GM12891 (cell line): ENCODE results near the gene IKZF2.

Experiments
- DNase-seq: peaks from one replicate; pipeline ENCODE4 v3.0.0; 2011; ENCODE audit warnings: low spot score; ENCODE audit not compliant: insufficient read length
- FAIRE-seq: peaks from 2 replicates; lab custom pipeline; 2011; peaks lifted over from hg19 to GRCh38; lab: Jason Lieb, UNC
- PAX5 ChIP-seq: IDR thresholded peaks from 2 replicates; pipeline ENCODE4 v1.6.1; 2011; ENCODE audit warnings: low read length, moderate library complexity, mild to moderate bottlenecking; ENCODE audit not compliant: insufficient read depth, severe bottlenecking
- POLR2A ChIP-seq: IDR thresholded peaks from 2 replicates; pipeline ENCODE4 v1.6.1; 2011; ENCODE audit warnings: low read depth, low read length, control low read depth
- POLR2AphosphoS5 ChIP-seq: IDR thresholded peaks from 2 replicates; pipeline ENCODE4 v1.6.1; 2011; ENCODE audit warnings: low read depth, low read length, control low read depth
- POU2F2 ChIP-seq: IDR thresholded peaks from 2 replicates; pipeline ENCODE4 v1.6.1; 2011; ENCODE audit warnings: low read depth, mild to moderate bottlenecking, control low read depth, low read length, moderate library complexity
- SPI1 ChIP-seq: IDR thresholded peaks from 2 replicates; pipeline ENCODE4 v1.6.1; 2011; ENCODE audit warnings: low read depth, low read length, control low read depth
- TAF1 ChIP-seq: IDR thresholded peaks from 2 replicates; pipeline ENCODE4 v1.6.1; 2011; ENCODE audit warnings: low read depth, low read length, control low read depth

The IKZF2 gene

GRCh38 chr2:213145715-213146242, 5.6 kb downstream of the IKZF2 start:
- DNase-seq (no peak), FAIRE-seq (peak; percentile 47)
- TF ChIP-seq POU2F2, result no peak
- no peak for TF ChIP-seq PAX5
- TF ChIP-seq POLR2AphosphoS5, result no peak
- no peak for TF ChIP-seq TAF1

GRCh38 chr2:213137064-213137463, 14.3 kb downstream of the IKZF2 start:
- no peak for DNase-seq
- TF ChIP-seq TAF1 (no peak), POU2F2 (no peak), POLR2A (no peak), SPI1 (no peak), POLR2AphosphoS5 (no peak)
- no peak for FAIRE-seq

GRCh38 chr2:213129311-213129710, 22.1 kb downstream of the IKZF2 start:
- no peak for DNase-seq
- TF ChIP-seq SPI1 (0 out of 2 replicates have a peak, but pooled peaks have one; percentile 12), TAF1 (no peak), PAX5 (no peak), POLR2AphosphoS5 (no peak)
- FAIRE-seq, result no peak

GRCh38 chr2:213125646-213126347, 25.6 kb downstream of the IKZF2 start:
- FAIRE-seq (peak; percentile 83), DNase-seq (no peak)
- TF ChIP-seq POU2F2, result no peak

DNA sequence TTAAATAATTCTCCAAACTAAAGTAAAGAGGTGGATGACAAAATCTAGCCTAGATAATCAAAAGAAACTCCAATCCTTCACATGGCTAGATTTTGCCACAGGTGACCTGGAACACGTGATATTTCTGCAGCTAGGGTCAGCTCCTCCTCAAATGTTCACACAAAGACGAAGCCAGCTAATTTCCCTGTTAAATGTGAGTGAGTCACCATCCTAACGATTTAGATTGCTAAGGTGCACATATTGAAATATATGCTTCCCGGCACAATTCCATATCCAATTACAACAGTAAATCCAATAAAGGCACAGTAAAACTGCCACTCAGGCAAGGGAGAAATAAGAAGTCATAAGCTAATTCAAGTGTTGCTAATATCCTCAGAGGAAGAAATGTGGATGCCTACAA, 28.7 kb downstream of the IKZF2 start:
- TF ChIP-seq PAX5, result no peak
- no peak for TF ChIP-seq POLR2A
- TF ChIP-seq TAF1, result no peak
- no peak for TF ChIP-seq POU2F2
- TF ChIP-seq POLR2AphosphoS5, result no peak
- TF ChIP-seq SPI1, result no peak
- DNase-seq (no peak), FAIRE-seq (peak; percentile 66)

GRCh38 chr2:213121690-213122089, 29.7 kb downstream of the IKZF2 start:
- no peak for DNase-seq
- TF ChIP-seq SPI1 (no peak), POLR2AphosphoS5 (no peak), PAX5 (no peak), POLR2A (no peak), TAF1 (no peak), POU2F2 (no peak)
- no peak for FAIRE-seq

DNA sequence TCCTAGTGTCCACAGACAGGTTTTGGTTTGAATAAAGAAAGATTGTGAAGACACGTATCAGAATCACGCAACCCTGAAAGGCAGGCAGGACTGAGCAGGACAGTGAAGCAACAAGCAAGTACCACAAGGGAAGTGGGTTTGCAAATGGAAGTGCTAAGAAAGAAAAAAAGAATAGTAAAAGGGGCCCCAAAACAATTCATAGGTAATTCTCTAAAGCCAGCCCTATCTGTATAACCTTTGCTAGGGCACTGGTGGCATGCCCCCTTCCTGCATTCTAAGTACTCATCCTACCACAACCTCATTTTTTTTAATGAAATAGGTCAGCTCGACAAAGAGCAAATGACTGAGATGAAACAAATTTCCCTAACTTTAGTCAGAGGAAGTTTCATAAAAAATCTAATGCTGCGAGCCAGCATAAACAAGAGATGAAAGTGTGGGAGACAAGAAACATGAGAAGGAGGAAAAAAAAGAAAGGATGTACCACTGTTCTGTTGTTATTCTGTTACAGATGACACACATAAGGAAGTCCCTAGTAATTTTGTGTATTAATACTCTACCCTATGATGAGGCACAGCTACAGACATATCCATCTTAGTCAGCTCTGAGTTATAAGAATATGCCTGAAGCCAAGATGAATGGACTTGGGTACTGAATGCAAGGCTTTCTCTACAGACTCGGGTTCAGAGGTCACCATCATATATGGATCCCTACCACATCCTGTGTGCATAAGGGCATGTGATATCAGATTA, 32.2 kb downstream of the IKZF2 start:
- TF ChIP-seq POU2F2 (no peak), POLR2A (peak; percentile 40; the same call in 1 of the 2 replicates), TAF1 (no peak), SPI1 (peak; percentile 72), POLR2AphosphoS5 (no peak)
- FAIRE-seq, result peak; percentile 90
- DNase-seq, result no peak

GRCh38 chr2:213108308-213108707, 43.1 kb downstream of the IKZF2 start:
- no peak for DNase-seq
- TF ChIP-seq POLR2A (no peak), SPI1 (no peak), POLR2AphosphoS5 (no peak), TAF1 (no peak), POU2F2 (no peak), PAX5 (no peak)
- no peak for FAIRE-seq

DNA sequence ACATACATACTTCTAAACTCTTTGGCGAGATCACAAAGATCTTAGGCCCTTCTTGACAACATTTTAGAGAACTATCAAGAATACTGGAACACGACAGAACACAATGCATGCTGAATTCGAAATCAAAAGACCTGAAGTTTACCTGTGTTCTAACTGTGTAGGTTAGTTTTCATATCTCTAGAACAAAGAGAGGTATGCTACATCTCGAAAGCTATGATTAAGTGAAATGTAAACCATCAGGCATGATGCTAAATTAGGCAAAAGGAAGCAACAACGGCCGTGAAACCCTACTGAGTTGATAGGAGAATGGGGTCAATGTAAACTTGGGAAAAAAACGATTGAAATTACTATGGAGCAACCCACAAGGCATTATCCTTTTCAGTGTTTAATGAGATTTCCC, 43.7 kb downstream of the IKZF2 start:
- no peak for TF ChIP-seq POLR2A
- TF ChIP-seq SPI1, result no peak
- no peak for TF ChIP-seq POU2F2
- no peak for TF ChIP-seq PAX5
- no peak for TF ChIP-seq POLR2AphosphoS5
- TF ChIP-seq TAF1, result no peak
- peak; percentile 66 for FAIRE-seq
- DNase-seq, result no peak

DNA sequence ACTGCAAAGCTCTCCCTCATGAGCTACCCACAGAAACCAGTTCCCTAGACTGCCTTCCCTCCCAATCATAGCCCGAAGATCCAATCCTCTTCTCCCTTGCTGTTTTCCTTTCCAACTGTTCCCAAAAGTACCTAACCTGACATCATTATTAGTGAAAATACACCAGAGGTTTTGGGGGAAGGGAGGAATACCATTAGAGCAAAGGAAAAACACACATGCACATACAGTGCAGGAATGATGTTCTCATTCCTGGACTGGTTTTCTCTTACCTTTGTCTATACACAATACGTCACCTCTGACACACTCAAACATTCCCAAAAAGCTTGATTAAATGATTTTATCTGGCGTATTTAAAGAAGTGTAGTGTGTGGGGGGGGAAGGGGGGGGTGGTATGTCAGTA, 46.2 kb downstream of the IKZF2 start:
- FAIRE-seq, result peak; percentile 23
- no peak for DNase-seq

More for the DNA sequence above, 46.2 kb downstream of the IKZF2 start:
- TF ChIP-seq POU2F2 (no peak), TAF1 (no peak), POLR2A (no peak), POLR2AphosphoS5 (no peak), SPI1 (no peak), PAX5 (no peak)
